Nephron (organoid): ENCODE data around the gene LPP.

ENCODE experiments used
- H3K27ac Mint-ChIP-seq, 3 experiments: 2 replicates each; pipeline ENCODE4 v1.8.0; 2020; ENCODE audit warnings: mixed read lengths in 3 of 3, mild to moderate bottlenecking in 2 of 3, moderate library complexity in 1 of 3
- H3K27me3 Mint-ChIP-seq: 2 replicates; pipeline ENCODE4 v1.8.0; 2021; ENCODE audit warnings: low read depth, mild to moderate bottlenecking, moderate library complexity, mixed read lengths
- H3K36me3 Mint-ChIP-seq: 2 replicates; pipeline ENCODE4 v1.8.0; 2020; ENCODE audit warnings: low read depth, mixed read lengths
- H3K4me1 Mint-ChIP-seq: 2 replicates; pipeline ENCODE4 v1.8.0; 2020; ENCODE audit warnings: mixed read lengths
- H3K4me3 Mint-ChIP-seq, 3 experiments: 2 replicates each; pipeline ENCODE4 v1.8.0; 2020; ENCODE audit warnings: mild to moderate bottlenecking in 3 of 3, mixed read lengths in 3 of 3, moderate library complexity in 2 of 3
- H3K9me3 Mint-ChIP-seq: 2 replicates; pipeline ENCODE4 v1.8.0; 2020; ENCODE audit warnings: mixed read lengths
- CTCF ChIP-seq, 3 experiments: fragments of 200-600 bp; sonication (generic); IDR thresholded peaks; one replicate each; pipeline ENCODE4 v1.5.0; 2021; ENCODE audit warnings: antibody characterized with exemption in 3 of 3; ENCODE audit not compliant: unreplicated experiment in 3 of 3

LPP gene

GRCh38 chr3:188261011-188261410, 107.1 kb downstream of the LPP start:
- Mint-ChIP-seq H3K4me3 (no peak overlapping the region), H3K27me3 (no peaks in the 10 kb centered on the region), H3K27ac (no peak overlapping the region), H3K36me3 (no peaks in the 10 kb centered on the region), H3K9me3 (no peaks in the 10 kb centered on the region), H3K4me1 (peaks cover 16% of the 10 kb centered on the region)
- TF ChIP-seq CTCF (IDR thresholded peaks at IDR 0.05; ENCODE audit: unreplicated experiment in 3 of 3): no peak

GRCh38 chr3:188262488-188262887, 108.5 kb downstream of the LPP start:
- Mint-ChIP-seq H3K4me1 (peaks cover 20% of the 10 kb centered on the region), H3K36me3 (no peaks in the 10 kb centered on the region), H3K27ac (no peak overlapping the region), H3K9me3 (no peaks in the 10 kb centered on the region), H3K27me3 (no peaks in the 10 kb centered on the region), H3K4me3 (no peak overlapping the region)
- TF ChIP-seq CTCF (IDR thresholded peaks at IDR 0.05; ENCODE audit: unreplicated experiment in 3 of 3): no peak

GRCh38 chr3:188262913-188263683, 109.1 kb downstream of the LPP start:
- TF ChIP-seq CTCF (IDR thresholded peaks at IDR 0.05; ENCODE audit: unreplicated experiment in 3 of 3): no peak
- Mint-ChIP-seq H3K36me3 (no peaks in the 10 kb centered on the region), H3K9me3 (no peaks in the 10 kb centered on the region), H3K27ac (peak overlapping the region in 1 of 3 experiments; percentile 45), H3K4me3 (no peak overlapping the region), H3K4me1 (peaks cover 21% of the 10 kb centered on the region), H3K27me3 (no peaks in the 10 kb centered on the region)

GRCh38 chr3:188264226-188265207, 110.6 kb downstream of the LPP start:
- H3K4me3 Mint-ChIP-seq: no peak overlapping the region
- no peak overlapping the region for H3K27ac Mint-ChIP-seq
- H3K4me1 Mint-ChIP-seq: peaks cover 8% of the 10 kb centered on the region

GRCh38 chr3:188266562-188267274, 112.8 kb downstream of the LPP start:
- H3K27me3 Mint-ChIP-seq: no peaks in the 10 kb centered on the region
- peaks cover 23% of the 10 kb centered on the region for H3K4me1 Mint-ChIP-seq

More at GRCh38 chr3:188264226-188265207, 110.6 kb downstream of the LPP start:
- H3K9me3 Mint-ChIP-seq: no peaks in the 10 kb centered on the region
- TF ChIP-seq CTCF (IDR thresholded peaks at IDR 0.05; ENCODE audit: unreplicated experiment in 3 of 3): no peak
- H3K27me3 Mint-ChIP-seq: no peaks in the 10 kb centered on the region
- no peaks in the 10 kb centered on the region for H3K36me3 Mint-ChIP-seq

More at GRCh38 chr3:188266562-188267274, 112.8 kb downstream of the LPP start:
- Mint-ChIP-seq H3K4me3 (no peak overlapping the region), H3K27ac (no peak overlapping the region), H3K9me3 (no peaks in the 10 kb centered on the region), H3K36me3 (no peaks in the 10 kb centered on the region)
- no peak for TF ChIP-seq CTCF (IDR thresholded peaks at IDR 0.05; ENCODE audit: unreplicated experiment in 3 of 3)
